GM12878 (cell line): ENCODE results near the gene ADCY1. TPM values are rescaled to one million over a fixed set of nuclear protein-coding genes. Genes with fewer than 3 reads are reported as not detected.

Source experiments
- CBFB ChIP-seq: IDR thresholded peaks from 2 replicates; pipeline ENCODE4 v1.6.1; 2016; ENCODE audit warnings: antibody characterized with exemption, low read depth
- CHD2 ChIP-seq: IDR thresholded peaks from 2 replicates; pipeline ENCODE4 v1.6.1; 2011; ENCODE audit warnings: low read depth, low read length, improper control_type of control experiment, borderline replicate concordance
- HDGF ChIP-seq: fragments of 450-650 bp; IDR thresholded peaks from 2 replicates; pipeline ENCODE4 v1.6.1; 2016; ENCODE audit warnings: antibody characterized with exemption
- HSF1 ChIP-seq: fragments of 150-350 bp; IDR thresholded peaks from 2 replicates; pipeline ENCODE4 v1.6.1; 2014; ENCODE audit warnings: mild to moderate bottlenecking, low read depth, low read length
- RAD21 ChIP-seq: IDR thresholded peaks from 2 replicates; pipeline ENCODE4 v1.6.1; 2011; ENCODE audit warnings: mild to moderate bottlenecking, low read depth, low read length, moderate library complexity; ENCODE audit not compliant: insufficient read depth
- SIN3A ChIP-seq: IDR thresholded peaks from 2 replicates; pipeline ENCODE4 v1.6.1; 2012; ENCODE audit warnings: low read depth, low read length, improper control_type of control experiment
- TAF1 ChIP-seq: IDR thresholded peaks from 2 replicates; pipeline ENCODE4 v1.6.1; 2011; ENCODE audit warnings: mild to moderate bottlenecking, low read depth, low read length, borderline replicate concordance
- USF1 ChIP-seq: IDR thresholded peaks from 2 replicates; pipeline ENCODE4 v1.6.1; 2011; ENCODE audit warnings: borderline replicate concordance, low read depth, mild to moderate bottlenecking, moderate library complexity, mixed read lengths, low read length; ENCODE audit not compliant: insufficient read depth; ENCODE audit errors: extremely low read length
- ZBTB33 ChIP-seq: fragments of 450-650 bp; IDR thresholded peaks from 2 replicates; pipeline ENCODE4 v1.6.1; 2017; ENCODE audit warnings: mild to moderate bottlenecking
- polyA plus RNA-seq, 11 experiments: library from polyadenylated mRNA; depleted of rRNA in 4 of 11; unstranded in 6 of 11; stranded (reverse) in 5 of 11; fragments of >200 nt; fragmentation: Nextera tagmentation in 4 of 11; fragmentation: Illumina TruSeq in 1 of 11; extraction: Ambion mirVana in 4 of 11; extraction: Trizol in 1 of 11; gene quantifications; 1 replicate in 1 of 11; 2 replicates in 10 of 11; pipeline versions ENCODE4 v1.2.1 to v1.2.3, GENCODE V29; 2011 to 2016; ENCODE audit warnings: inconsistent platforms in 2 of 11, missing spikeins in 2 of 11, low read depth in 1 of 11
- total RNA-seq, 4 experiments: library from RNA; depleted of rRNA in 3 of 4; stranded (reverse); fragments of >200 nt in 3 of 4; fragmentation: Illumina TruSeq in 1 of 4; extraction: Trizol in 1 of 4; gene quantifications; 2 replicates each; pipeline versions ENCODE4 v1.2.1 to v1.2.3, GENCODE V29; 2013 to 2021

The ADCY1 gene
- total and polyA plus RNA-seq, 10 of the 15 experiments (the other 5 are each of a cell fraction or from before 2014, with no cell fraction given): 0.13 to 1.4 (median 0.45) TPM; not detected in 1

- TF ChIP-seq HDGF: no peak
- no peak for TF ChIP-seq RAD21
- no peak for TF ChIP-seq TAF1
- TF ChIP-seq SIN3A: no peak
- TF ChIP-seq HSF1: no peak
- TF ChIP-seq ZBTB33: no peak
- no peak for TF ChIP-seq USF1
- no peak for TF ChIP-seq CBFB
- no peak for TF ChIP-seq CHD2
- TF ChIP-seq, all 136 proteins: peak for 0
Observed at GRCh38 chr7:45656431-45656830, 82.3 kb downstream of the ADCY1 start (continued).
